OCI-LY1 (cell line): ENCODE measurements around the gene SLC24A3.

Experiments used
- CTCF ChIP-seq: fragments of 200-600 bp; sonication (generic), shearing (Covaris generic); IDR thresholded peaks from 2 replicates; pipeline ENCODE4 v1.5.1; 2017; ENCODE audit warnings: mild to moderate bottlenecking, antibody characterized with exemption, low read length, moderate library complexity, mixed read lengths
- EZH2 ChIP-seq: fragments of 200-600 bp; sonication (generic), shearing (Covaris generic); IDR thresholded peaks from 2 replicates; pipeline ENCODE4 v1.8.0; 2017; ENCODE audit warnings: borderline replicate concordance, mixed run types, mild to moderate bottlenecking, antibody characterized with exemption, low read length, moderate library complexity, mixed read lengths

- TF ChIP-seq CTCF: no peak
- no peak for TF ChIP-seq EZH2
Observed at GRCh38 chr20:19473216-19473921, 260.9 kb downstream of the SLC24A3 start.
